HTR-8/SVneo (cell line): ENCODE measurements around the gene EEFSEC.
A peak's percentile ranks its signal among the peaks of the same experiment; 100 is the strongest.

Experiments used
- DNase-seq: peaks from one replicate; pipeline ENCODE4 v3.0.0; 2011; ENCODE audit warnings: low spot score, mixed read lengths; ENCODE audit not compliant: insufficient read length
- FAIRE-seq: peaks from 2 replicates; lab custom pipeline; 2011; peaks lifted over from hg19 to GRCh38; lab: Jason Lieb, UNC

Gene EEFSEC

DNA sequence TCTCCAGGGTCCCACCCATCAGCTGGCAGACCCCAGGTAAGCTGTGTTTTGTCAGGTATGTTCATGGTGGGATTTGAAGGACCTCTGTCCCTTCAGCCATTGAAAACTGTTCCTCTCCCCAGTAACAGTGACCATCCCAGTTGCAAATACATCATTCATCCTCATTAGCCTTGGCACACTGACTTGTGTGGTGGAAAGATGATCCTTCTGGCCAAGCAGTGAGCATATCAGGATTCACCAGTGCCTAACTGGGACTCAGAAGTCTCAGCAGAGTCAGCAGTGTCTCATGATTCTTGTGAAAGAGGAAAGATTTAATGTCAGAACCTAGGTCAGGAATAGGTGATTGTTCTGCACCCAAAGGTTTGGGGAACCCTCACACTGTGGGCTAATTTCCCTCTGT, 223.2 kb downstream of the EEFSEC start:
- DNase-seq (no peak), FAIRE-seq (peak; percentile 66)

DNA sequence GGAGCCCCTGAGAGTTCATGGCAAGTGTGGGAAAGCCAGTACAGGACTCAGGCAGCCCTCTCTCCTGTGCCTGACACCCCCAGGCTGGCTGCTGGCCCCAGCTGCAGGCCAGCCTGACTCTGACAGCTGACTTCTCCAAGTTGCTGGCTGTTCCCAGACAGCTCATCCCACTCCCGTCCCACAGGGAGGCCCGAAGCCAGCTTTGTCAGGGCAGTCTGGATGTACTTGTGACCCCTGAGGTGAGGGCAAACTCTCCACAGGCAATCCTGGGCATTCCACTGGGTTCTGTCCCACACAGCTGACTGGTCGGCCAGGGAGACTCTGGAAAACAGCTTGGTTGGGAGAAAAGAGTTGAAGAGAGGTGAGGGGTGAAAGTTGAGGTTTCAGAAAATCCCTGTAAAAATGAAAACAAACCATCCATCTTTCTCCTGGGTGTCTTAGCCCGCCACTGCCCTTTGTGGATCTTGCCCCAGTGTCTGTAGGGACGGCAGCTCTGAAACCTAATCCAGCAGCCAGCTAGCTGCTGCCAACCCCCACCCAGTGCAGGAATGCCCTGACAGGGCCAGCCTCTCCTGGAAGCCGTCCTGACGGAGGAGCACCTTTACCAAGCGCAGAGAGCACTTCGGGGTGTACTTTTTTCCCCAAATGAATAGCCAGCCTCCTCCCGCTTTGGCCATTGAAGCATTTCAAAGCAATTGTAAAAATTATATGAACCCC, 225.5 kb downstream of the EEFSEC start:
- DNase-seq (peak; percentile 52), FAIRE-seq (peak; percentile 49)

DNA sequence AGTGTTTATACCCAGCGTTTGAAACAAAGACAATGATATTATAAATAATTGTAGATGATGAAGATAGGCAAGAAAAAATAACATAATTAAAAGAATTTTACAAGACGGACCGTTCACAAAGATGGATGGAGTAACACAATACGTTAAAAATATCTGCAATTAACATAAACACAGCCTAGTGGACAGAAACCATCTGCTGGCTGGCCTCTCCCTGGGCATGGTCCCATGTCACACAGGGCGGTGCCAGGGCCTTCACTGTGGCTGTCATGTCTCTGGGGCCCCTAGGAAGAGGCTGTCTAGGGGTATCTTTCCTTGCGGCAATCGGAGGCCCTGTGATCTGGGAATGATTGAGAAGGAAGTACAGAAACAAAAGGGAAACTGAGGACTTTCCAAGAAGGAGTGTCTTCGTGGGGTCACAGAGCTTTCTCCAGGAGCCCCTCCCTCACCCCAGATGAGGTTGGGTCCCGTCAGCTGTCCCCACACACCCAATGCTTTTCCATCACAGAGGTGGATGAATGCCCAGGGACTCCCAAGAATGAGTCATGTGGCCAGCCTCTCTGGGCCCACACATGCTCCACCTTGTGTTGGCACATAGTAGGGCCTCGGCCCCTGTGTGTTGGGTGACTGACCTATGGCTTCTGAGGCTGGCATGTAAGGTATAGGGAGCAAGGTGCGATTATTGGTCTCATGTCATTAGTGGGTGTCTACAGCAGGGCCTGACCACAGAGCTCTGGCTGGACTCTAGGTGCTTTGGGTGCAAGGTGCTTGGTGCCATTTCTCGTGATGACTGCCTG, 226.3 kb downstream of the EEFSEC start:
- no peak for DNase-seq
- no peak for FAIRE-seq

DNA sequence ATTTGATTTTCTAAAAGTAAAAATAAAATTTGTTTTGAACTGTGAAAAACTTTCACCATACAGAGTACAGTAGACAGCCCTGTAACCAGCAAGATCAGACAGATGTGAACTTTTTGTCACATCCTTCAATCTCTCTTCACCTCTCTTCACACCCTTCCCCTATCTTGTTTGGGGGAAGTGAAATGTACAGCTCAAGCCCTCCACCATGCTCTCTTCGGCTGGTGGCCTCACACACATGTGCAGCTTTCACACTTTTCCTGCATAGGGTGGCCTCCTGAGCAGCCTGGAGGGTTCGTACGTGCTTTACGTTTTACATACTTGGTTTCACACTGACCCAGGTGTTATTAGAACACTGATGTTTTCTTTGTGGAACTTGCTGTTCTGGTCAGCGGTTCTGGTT, 227.0 kb downstream of the EEFSEC start:
- FAIRE-seq = peak; percentile 40
- no peak for DNase-seq

DNA sequence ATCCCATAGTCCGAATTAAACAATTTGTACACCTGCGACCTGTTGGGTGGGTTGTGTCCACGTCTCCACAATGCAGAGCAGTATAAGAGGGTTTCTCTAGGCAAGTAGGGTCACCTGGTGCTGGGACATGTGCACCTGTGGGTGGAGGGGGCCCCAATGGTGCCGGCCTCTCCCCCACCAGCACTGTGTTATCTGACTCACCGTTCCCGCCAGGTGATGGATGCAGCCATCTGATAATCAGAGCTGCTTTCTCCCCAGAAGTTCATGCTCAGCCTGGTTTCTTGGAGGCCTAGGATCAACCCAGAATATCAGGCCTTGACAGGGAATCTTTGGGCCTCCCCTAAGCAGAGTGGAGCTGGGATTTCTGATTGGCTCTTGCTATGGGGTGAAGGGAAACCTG, 227.4 kb downstream of the EEFSEC start:
- FAIRE-seq = no peak
- DNase-seq = no peak

DNA sequence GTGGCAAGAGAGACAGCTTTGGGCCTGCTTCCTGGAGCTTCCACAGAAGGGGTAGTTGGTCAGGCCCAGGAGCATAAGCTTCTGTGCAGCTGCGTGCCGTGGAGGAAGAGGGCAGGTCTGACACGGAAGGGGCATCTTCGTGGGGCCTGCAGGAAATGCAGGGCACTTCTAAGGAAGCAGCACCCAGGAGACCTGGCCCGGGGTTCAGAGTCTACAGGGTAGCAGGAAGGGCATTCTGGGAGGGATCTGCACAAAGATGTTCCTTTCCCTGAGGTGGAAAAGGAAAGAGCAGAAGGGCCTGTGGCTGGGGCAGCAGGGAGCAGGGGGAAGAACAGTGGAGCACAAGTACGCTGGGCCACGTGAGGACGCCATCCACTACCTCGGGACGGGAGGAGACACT, 228.3 kb downstream of the EEFSEC start:
- DNase-seq = no peak
- no peak for FAIRE-seq

DNA sequence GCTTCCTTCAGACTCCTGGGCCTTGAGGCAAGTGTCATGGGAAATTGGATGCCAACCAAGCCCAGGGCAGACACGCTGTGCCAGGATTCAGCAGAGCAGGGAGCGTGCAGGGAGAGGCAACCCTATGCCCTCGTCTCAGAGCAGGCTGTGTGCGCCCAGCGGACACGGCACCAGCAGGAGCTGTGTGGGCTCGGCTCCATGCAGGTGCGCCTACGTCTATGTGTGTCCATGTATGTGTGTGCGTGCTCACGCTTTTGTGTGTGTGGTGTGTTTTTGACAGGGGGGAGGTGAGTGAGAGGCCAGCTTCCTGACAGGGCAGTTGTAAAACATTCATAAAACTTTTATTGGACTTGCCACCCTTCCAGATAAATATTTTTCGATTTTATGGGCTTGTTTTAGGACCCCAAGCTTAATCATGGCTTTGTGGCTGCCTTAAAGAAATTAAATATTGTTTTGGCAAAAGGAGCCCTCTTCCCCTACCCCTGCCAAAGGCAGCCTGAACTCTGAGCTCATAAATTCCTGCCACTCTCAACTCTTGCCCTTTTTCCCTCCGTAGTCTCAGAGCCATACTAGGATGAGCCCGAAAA, 229.0 kb downstream of the EEFSEC start:
- DNase-seq = no peak
- FAIRE-seq = peak; percentile 13

DNA sequence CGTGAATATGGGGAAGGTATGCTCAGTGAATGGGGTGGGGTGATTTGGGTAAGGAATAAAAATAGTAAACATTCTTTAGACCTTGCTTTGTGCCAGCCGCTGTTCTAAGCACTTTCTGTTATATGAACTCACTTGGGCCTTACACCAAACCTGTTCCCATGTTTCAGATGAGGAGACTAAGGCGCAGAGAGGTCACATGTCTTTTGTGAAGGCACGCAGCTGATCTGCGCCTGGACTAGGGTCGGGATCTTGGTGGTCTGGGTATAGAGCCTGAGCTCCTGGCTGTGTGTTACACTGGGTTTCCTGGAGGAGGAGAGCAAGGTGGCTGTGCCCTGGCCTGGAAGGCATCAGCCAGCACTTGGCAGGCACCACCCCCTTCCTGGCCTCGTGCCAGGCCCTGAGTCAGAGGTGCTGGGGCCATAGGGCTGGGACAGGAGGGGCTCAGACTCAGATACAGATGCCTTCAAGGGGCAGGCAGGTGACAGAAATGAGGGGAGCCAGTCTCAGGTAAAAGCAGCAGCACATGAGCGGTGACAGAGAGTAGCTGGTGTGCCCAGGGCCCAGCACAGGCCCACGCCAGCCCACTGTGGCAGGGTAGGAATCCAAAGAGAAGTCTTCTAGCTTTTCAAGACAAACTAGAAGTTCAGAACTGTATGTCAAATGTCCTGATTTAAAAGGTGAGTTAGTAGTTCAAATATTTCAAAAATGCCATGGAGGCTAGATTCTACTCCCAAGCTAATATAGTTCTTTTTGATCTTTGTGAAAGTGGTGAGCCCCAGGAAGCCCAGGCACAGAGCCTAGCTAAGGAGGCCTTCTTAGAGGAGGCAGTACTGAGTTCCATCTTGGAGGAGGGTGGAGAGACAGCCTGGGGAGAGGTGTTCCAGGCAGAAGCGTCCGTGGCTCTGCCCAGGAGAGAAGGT, 230.3 kb downstream of the EEFSEC start:
- peak; percentile 93 for DNase-seq
- FAIRE-seq = peak; percentile 76

DNA sequence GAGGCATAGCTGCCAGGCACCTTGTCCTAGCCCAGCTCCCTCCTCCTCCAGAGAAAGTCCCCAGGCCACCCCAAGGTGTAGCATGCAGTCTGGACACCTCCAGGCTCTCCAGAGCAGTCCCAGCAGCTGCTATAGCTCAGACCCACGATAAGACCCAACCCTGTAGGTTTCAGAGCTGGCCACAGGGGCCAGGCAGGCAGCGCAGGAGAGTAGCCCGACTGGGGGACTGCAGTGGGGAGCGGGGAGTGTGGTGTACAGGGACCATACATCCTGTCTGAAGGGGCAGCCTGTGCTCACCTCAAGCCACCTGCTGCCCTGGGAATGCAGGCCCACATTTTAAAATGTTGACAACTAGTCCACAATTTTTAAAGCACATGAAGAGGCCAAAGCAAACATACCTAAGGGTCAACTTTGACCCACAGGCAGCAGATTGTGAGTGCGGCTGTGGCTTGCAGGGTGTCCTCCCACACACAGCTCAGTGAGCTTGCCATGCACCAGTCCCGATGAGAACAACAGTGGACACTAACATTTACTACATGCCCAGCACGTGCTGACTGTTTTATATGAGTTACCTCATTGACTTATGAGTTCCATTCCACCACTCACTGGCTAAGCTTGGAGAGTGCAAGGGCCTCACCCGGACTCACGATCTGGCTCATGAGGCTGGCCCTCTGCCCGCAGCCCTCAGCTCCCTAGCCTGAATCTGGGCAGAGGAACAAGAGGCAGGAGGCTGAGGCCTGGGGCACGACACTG, 232.0 kb downstream of the EEFSEC start:
- FAIRE-seq = peak; percentile 75
- peak; percentile 36 for DNase-seq

DNA sequence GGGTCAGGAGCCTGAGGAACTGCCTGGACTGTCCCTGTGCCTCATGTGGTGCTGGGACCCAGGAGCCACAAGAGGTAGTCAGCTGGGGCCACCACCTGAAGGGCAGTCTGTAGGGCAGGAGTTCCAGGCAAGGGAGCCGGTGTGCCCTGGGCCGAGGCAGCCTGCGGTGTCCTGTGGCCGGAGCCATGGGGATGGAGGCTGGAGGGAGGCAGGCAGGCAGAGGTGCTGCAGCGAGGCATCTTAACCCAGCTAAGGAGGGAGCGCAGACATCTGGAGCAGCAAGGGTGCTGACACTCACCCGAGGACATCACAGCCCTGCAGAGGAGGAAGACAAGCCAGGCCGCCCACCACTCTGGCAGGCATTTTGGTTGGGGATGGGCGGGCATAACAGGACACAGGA, 235.7 kb downstream of the EEFSEC start:
- DNase-seq = no peak
- FAIRE-seq = no peak

DNA sequence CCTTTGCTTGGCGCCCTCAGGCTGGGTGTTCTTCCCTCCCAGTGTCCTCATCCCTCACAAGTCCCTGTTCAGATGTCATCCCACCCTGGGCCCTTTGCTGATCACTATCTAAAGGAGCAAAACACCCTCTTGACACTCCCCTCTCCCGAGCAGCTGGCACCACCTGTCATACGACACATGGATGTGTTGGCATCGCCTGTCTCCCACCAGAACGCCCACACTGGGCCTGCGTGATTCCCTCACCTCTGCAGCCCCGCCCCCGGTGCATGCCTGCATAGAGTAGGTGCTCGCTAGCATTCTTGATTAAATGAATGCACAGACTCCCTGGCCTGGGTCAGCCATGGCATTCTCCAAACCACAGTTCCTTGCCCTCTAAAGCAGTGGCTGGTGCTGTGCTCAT, 237.6 kb downstream of the EEFSEC start:
- FAIRE-seq (no peak), DNase-seq (no peak)

DNA sequence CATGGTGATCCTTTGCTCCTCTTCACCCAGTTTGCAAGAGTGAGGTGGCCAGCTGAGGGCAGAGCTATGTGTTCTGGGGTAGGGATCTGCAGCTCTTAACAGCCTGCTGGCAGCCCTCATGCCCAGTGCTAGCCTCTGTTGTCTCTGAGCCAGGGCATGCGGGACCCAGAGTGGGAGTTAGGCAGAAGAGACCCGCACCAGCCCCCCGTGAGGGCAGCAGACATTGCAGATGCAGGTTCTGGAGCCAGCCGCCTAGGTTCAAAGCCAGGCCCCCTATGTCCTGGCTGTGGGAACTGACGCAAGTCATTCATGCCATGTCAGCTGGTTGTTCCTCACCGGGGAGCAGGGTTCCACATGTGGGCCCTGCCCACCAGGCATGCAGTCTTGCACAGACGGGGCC, 238.7 kb downstream of the EEFSEC start:
- FAIRE-seq = no peak
- DNase-seq = no peak

DNA sequence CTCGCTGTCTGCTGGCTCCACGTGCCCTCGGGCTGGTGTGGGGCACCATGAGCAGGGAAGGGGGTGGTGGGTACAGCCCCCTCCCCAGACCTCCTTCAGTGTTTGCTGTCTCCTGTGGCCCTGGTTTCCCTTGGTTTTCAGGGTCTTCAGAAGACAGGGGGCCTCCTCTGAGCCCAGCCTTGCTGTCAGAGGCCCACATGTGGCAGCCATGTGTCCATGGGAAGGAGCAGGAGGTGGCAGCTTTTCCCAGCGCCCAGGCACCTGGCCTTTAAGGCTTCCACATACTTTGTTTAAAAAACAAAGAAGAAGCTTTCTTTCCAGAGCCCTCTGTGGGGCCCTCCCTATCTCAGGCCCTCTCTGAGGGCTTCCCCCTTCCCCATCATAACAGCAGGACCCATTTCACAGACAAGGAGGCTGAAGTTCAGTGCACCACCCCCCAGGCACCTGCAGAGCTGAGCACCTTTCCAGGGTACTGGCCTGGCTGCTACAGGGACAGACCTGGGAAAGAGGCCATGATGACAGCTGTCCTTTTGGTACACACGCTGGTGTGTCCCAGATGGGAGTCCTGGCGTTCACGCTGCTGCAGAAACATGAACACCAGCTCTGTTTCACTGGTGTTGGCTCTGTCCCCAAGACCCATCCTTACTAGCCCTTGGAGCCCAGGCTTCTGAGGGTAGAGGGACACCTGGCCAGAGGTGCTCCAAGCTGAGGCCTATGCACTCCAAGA, 239.7 kb downstream of the EEFSEC start:
- no peak for DNase-seq
- FAIRE-seq = no peak

DNA sequence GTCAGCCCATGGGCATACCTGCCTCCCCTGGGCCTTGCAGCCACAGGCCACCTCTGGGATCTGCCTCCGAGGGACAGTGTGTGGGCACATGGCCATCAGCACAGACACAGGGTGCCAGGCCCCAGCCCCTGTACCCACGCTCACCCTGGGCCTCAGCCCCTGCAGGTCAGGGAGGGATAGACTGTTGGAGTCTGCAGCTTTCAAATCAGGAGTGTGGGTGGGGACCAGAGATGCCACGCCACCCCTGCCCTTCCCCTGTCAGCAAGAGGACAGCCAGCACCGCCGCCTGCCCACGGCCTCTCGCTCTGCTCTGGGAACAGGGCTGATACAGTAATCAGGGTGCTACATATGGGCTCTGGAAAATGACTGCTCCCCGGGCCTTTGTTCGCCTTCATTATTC, 240.8 kb downstream of the EEFSEC start:
- FAIRE-seq (no peak), DNase-seq (no peak)

DNA sequence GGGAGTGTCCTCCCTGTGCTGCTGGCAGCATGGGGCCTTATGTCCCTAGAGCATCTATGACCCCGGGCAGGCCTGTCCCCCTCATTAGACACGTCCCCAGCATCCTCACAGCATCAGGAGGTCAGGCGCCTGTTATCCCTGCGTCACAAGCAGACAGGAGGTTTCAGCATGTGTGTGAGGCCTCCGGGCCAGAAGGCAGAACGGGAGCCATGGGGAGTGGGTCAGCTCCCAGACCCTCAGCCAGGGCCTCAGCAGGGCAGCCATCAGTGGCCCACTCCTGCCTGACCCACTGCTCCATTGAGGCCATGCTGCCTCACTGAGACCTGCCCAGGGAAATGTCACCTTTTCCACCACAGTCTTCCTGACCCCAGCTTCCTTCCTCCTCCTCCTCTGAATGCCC, 241.8 kb downstream of the EEFSEC start:
- FAIRE-seq (no peak), DNase-seq (no peak)

DNA sequence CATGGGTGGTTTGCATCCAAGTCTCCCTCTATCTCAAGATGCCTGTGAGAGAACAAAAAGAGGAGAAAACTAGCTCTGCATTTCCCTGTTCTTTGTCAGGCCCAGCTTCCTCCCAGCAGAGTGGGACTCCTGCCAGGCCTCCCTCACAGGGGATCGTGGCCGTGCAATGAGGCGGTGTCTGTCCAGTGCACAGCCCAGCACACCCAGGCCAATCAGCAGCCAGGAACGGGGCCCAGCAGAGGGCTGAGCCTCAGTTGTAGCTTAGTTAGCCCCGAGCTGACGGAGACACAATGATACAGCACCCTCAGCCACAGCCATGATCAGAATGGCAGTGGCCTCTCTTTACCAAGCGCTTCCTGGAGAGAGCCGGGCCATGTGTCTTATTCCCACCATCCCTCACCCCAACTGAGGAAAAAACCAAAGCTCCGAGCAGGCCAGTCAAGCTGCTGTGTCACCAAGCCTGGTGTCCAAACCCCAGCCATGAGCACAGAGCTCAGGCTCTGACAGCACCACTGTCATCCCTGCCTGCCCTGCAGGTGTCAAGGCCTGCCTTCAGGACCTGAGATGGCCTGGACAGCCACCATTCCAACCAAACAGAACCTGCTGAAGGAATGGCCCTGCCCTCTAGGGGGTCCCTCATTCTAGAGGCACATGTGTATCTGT, 242.3 kb downstream of the EEFSEC start:
- FAIRE-seq (peak; percentile 62), DNase-seq (no peak)

DNA sequence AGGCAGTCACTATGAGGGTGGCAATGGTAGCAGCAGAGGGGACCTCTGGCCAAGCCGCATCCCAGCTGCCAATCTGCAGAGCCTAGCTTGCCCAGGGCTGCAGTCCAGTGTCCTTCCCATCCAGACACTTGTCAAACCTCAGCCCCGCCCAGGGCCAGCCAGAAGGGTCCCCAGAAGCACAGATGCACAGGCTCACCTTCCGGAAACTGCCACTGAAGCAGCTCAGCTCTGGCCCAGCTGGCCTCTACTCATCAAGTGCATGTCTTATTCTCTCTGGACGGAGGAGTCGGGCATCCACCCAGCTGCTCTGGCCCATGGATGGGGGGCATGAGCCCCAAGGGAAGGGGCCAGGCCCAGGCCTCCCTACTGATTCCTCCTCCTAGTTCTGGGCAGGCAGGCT, 244.2 kb downstream of the EEFSEC start:
- FAIRE-seq (no peak), DNase-seq (no peak)

DNA sequence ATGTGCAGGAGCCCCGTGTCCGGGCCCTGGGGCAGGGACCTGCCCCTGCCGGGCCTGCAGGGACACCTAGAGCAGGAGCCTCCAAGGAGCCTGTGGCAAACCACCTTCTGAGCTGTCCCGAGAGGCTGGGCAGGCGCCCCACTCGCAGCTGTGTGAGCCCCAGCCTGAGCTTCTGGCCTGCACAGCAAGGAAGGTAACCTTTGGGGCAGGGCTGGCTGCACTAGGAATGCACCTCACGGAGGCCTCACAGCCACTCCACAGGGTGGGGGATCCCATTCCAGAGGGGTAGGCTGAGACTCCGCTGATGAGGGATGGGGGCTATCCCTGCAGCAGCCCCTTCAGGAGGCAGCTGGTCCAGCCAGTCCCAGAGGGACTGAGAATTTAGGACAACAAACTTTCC, 245.3 kb downstream of the EEFSEC start:
- no peak for FAIRE-seq
- DNase-seq = no peak
